HCT116 (cell line): ENCODE measurements around the gene MOV10. TPM values are rescaled to one million over a fixed set of nuclear protein-coding genes. Genes with fewer than 3 reads are reported as not detected.

Source experiments
- ATAC-seq: fragments of 200-7000 bp; cut with Tn5 transposase; 2 replicates; pipeline ENCODE4 v1.9.1; 2020; ENCODE audit warnings: mild to moderate bottlenecking, moderate library complexity
- BruUV-seq: library from RNA; stranded (reverse); fragments of 400-500 nt; replicated peaks from 2 replicates; lab custom pipeline; 2021; lab: Mats Ljungman, UMichigan
- CTCF ChIA-PET: fragments of 300-600 bp; sonication (Branson Sonifier 250); formaldehyde crosslinking; loops from one replicate; lab custom pipeline; 2021; ENCODE audit warnings: antibody characterized with exemption; lab: Charles Lee
- POLR2A ChIA-PET: fragments of 300-600, 350-600 bp; sonication (Branson Sonifier 250); formaldehyde crosslinking; loops from one replicate; lab custom pipeline; 2021; ENCODE audit warnings: antibody characterized with exemption; lab: Charles Lee
- RAD21 ChIA-PET, 2 experiments: fragments of 300-600 bp; sonication (Branson Sonifier 250); formaldehyde crosslinking; loops; one replicate each; lab custom pipeline; 2023; ENCODE audit warnings: low total read pairs in 2 of 2; ENCODE audit not compliant: uncharacterized antibody in 2 of 2, unreplicated experiment in 2 of 2, low non-redundant PET in 1 of 2; lab: Charles Lee
- DNase-seq: peaks from one replicate; pipeline ENCODE4 v3.0.0-alpha.2; 2010; ENCODE audit warnings: low read depth, low spot score
- H2AFZ ChIP-seq: fragments of 200-600 bp; shearing (Covaris generic), sonication (generic); 2 replicates; pipeline ENCODE4 v1.6.1; 2017; ENCODE audit warnings: low read depth, mixed run types, mixed read lengths, antibody characterized with exemption, low read length; ENCODE audit not compliant: poor library complexity, severe bottlenecking
- H3K27ac ChIP-seq: 2 replicates; pipeline ENCODE4 v1.5.1; 2012; ENCODE audit warnings: low read depth, low read length
- H3K27me3 ChIP-seq: fragments of 200-600 bp; sonication (generic); 2 replicates; pipeline ENCODE4 v1.6.1; 2016; ENCODE audit warnings: mixed run types, low read length, mixed read lengths; ENCODE audit not compliant: insufficient read depth
- H3K36me3 ChIP-seq, 2 experiments: fragments of 200-500 bp in 1 of 2; fragments of 200-600 bp in 1 of 2; sonication (Bioruptor generic) in 1 of 2; sonication (generic) in 1 of 2; 2 replicates each; pipeline versions ENCODE4 v1.5.1 to v1.6.1; 2014 to 2016; ENCODE audit warnings: low read length in 2 of 2, inconsistent platforms in 1 of 2, mixed read lengths in 1 of 2, mixed run types in 1 of 2; ENCODE audit not compliant: insufficient read depth in 2 of 2, control insufficient read depth in 1 of 2
- H3K4me1 ChIP-seq, 2 experiments: fragments of 200-600 bp in 1 of 2; sonication (generic) in 1 of 2; 2 replicates each; pipeline versions ENCODE4 v1.5.1 to v1.6.1; 2012 to 2017; ENCODE audit warnings: low read length in 2 of 2, inconsistent platforms in 1 of 2, mild to moderate bottlenecking in 1 of 2, mixed read lengths in 1 of 2, mixed run types in 1 of 2, moderate library complexity in 1 of 2; ENCODE audit not compliant: insufficient read depth in 2 of 2, control insufficient read depth in 1 of 2
- H3K4me2 ChIP-seq: fragments of 200-600 bp; sonication (generic); 2 replicates; pipeline ENCODE4 v1.6.1; 2017; ENCODE audit warnings: mixed run types, low read length, mixed read lengths
- H3K4me3 ChIP-seq, 2 experiments: fragments of 200-600 bp in 1 of 2; sonication (generic) in 1 of 2; replicated peaks in 1 of 2; 2 replicates each; pipeline ENCODE4 v1.5.1; 2011 to 2016; ENCODE audit warnings: low read length in 2 of 2, control low read depth in 1 of 2, low read depth in 1 of 2, mild to moderate bottlenecking in 1 of 2, mixed read lengths in 1 of 2, mixed run types in 1 of 2
- H3K79me2 ChIP-seq: fragments of 200-600 bp; sonication (generic); 2 replicates; pipeline ENCODE4 v1.6.1; 2017; ENCODE audit warnings: mild to moderate bottlenecking, mixed run types, low read length, moderate library complexity, mixed read lengths; ENCODE audit not compliant: insufficient read depth
- H3K9ac ChIP-seq: fragments of 200-600 bp; sonication (generic); 2 replicates; pipeline ENCODE4 v1.6.1; 2016; ENCODE audit warnings: low read length, mixed read lengths
- H3K9me2 ChIP-seq: fragments of 200-600 bp; sonication (generic), shearing (Covaris generic); 2 replicates; pipeline ENCODE4 v1.6.1; 2017; ENCODE audit warnings: mixed run types, mild to moderate bottlenecking, moderate library complexity; ENCODE audit not compliant: insufficient read depth
- H3K9me3 ChIP-seq, 2 experiments: fragments of 200-500 bp in 1 of 2; fragments of 200-600 bp in 1 of 2; sonication (Bioruptor generic) in 1 of 2; sonication (generic) in 1 of 2; 2 replicates each; pipeline ENCODE4 v1.6.1; 2014 to 2017; ENCODE audit warnings: low read length in 2 of 2, mixed read lengths in 2 of 2, inconsistent platforms in 1 of 2, low read depth in 1 of 2, mild to moderate bottlenecking in 1 of 2, mixed run types in 1 of 2, moderate library complexity in 1 of 2; ENCODE audit not compliant: control insufficient read depth in 1 of 2, insufficient read depth in 1 of 2
- H4K20me1 ChIP-seq: fragments of 200-600 bp; sonication (generic), shearing (Covaris generic); 2 replicates; pipeline ENCODE4 v1.6.1; 2017; ENCODE audit warnings: mixed run types, mild to moderate bottlenecking, moderate library complexity; ENCODE audit not compliant: insufficient read depth
- CBX3 ChIP-seq: IDR thresholded peaks from 2 replicates; pipeline ENCODE4 v1.6.1; 2012; ENCODE audit warnings: low read depth
- EZH2 ChIP-seq: fragments of 200-600 bp; sonication (generic); IDR thresholded peaks from 2 replicates; pipeline ENCODE4 v1.6.1; 2017; ENCODE audit warnings: antibody characterized with exemption, mixed run types
- RAD21 ChIP-seq: IDR thresholded peaks from 2 replicates; pipeline ENCODE4 v1.6.1; 2012; ENCODE audit warnings: low read depth, mild to moderate bottlenecking
- SIN3A ChIP-seq: IDR thresholded peaks from 2 replicates; pipeline ENCODE4 v1.6.1; 2012; ENCODE audit warnings: low read depth
- intact Hi-C: fragments of 100-400 bp; cut with micrococcal nuclease; formaldehyde crosslinking; loops from 2 replicates; pipeline ENCODE4 v1.10.0; 2022
- total RNA-seq: library from RNA; stranded (reverse); gene quantifications from one replicate; pipeline ENCODE4 v1.2.1, GENCODE V29; 2021; ENCODE audit not compliant: unreplicated experiment
- TF ChIP-seq, protein P1 (sequence below), 3 experiments: fragments of 200-600 bp in 1 of 3; sonication (generic) in 1 of 3; IDR thresholded peaks in 2 of 3; conservative IDR thresholded peaks in 1 of 3; 2 replicates each; pipeline ENCODE4 v1.5.1; 2012 to 2017; ENCODE audit warnings: low read depth in 2 of 3, low read length in 2 of 3, antibody characterized with exemption in 1 of 3, borderline replicate concordance in 1 of 3, control low read depth in 1 of 3, mild to moderate bottlenecking in 1 of 3, mixed read lengths in 1 of 3, mixed run types in 1 of 3, moderate library complexity in 1 of 3; ENCODE audit not compliant: insufficient read depth in 1 of 3

Gene MOV10
- total RNA-seq, 1 experiment from 2014 or later = 109 TPM

DNA sequence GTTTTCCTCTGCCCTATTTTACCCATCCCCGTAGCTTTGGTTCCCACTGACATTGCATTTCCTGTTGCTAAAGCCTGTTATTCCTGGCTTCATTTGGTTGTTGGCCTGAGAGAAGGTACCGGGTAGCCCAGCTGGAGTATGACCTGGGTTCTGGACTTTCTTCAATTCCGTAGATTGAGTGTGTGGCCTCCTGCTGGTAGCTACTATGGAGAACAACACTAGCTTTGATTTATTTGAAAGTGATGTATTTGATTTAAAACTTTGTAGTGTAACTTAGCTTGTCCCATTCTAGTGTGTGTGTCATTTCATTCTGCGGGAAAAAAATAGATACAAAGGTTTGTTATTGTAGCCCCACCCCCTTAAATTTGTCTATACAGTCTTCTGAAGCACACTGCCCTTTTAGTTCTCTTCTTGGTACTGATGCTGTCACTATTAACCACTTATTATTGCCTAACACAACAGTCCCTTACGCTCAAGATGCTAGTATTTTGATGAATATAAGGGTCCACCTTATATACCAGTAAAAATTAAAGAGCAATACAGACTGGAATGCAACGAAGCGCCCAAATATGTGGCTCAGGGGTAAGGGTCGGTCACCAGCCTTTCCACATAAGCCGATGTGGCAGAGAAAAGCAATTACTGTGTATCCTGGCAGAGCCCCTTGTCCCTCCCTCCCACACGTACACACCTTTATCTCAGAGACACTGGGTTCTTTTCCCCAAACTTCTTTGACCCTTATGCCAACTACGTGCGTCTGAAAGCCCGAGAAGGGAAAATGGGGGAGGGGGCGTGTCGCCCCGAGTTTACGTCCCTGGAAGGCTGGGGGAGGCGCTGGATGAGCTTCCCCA is 643 bp upstream of the MOV10 start:
- ChIA-PET CTCF (interaction anchor here (1.0 to 1.5 kb wide), 5 partner anchors 9 to 282 kb away, joined by 3 to 5 read pairs (median 5); no protein-coding TSS in a partner anchor), POLR2A (interaction anchor here (0.8 to 2.4 kb wide), 6 partner anchors 12 to 282 kb away, joined by 3 to 9 read pairs (median 4); no protein-coding TSS in a partner anchor), RAD21 (interaction anchor here in 1 of 2 experiments (1.2 kb wide), 1 partner anchor 43 kb away, joined by 3 read pairs; no protein-coding TSS in a partner anchor)
- Histone ChIP-seq H2AFZ (no peak overlapping the region), H4K20me1 (no peaks in the 10 kb centered on the region), H3K36me3 (peaks cover 10 to 13% of the 10 kb centered on the region in 2 experiments; a peak in 2 of 4 replicates), H3K27me3 (no peaks in the 10 kb centered on the region), H3K79me2 (peaks cover 23% of the 10 kb centered on the region), H3K9me2 (no peaks in the 10 kb centered on the region), H3K9me3 (no peaks in the 10 kb centered on the region), H3K27ac (peak overlapping the region; percentile 88), H3K4me2 (peak overlapping the region; percentile 88), H3K9ac (peak overlapping the region; percentile 88), H3K4me3 (peak overlapping the region; percentile 71 to 72), H3K4me1 (peaks cover 4 to 29% of the 10 kb centered on the region in 2 experiments; a peak in 3 of 4 replicates)
- TSS peak; percentile 75 for BruUV-seq
- TF ChIP-seq EZH2 (no peak), RAD21 (peak; percentile 42; the same call in 1 of the 2 replicates), SIN3A (peak; percentile 46; the same call in 1 of the 2 replicates), CBX3 (peak; percentile 44; the same call in 1 of the 2 replicates)
- TF ChIP-seq, protein P1, sequence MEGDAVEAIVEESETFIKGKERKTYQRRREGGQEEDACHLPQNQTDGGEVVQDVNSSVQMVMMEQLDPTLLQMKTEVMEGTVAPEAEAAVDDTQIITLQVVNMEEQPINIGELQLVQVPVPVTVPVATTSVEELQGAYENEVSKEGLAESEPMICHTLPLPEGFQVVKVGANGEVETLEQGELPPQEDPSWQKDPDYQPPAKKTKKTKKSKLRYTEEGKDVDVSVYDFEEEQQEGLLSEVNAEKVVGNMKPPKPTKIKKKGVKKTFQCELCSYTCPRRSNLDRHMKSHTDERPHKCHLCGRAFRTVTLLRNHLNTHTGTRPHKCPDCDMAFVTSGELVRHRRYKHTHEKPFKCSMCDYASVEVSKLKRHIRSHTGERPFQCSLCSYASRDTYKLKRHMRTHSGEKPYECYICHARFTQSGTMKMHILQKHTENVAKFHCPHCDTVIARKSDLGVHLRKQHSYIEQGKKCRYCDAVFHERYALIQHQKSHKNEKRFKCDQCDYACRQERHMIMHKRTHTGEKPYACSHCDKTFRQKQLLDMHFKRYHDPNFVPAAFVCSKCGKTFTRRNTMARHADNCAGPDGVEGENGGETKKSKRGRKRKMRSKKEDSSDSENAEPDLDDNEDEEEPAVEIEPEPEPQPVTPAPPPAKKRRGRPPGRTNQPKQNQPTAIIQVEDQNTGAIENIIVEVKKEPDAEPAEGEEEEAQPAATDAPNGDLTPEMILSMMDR (IDR thresholded peaks at IDR 0.05 in 2 of 3, conservative IDR thresholded peaks at IDR 0.05 in 1 of 3; ENCODE audit: borderline replicate concordance in 1 of 3, insufficient read depth in 1 of 3, low read depth in 2 of 3, low read length in 2 of 3) = peak; percentile 36 to 55 (median 47); a peak in 5 of 6 replicates
- intact Hi-C loops = loop anchor here (2.0 kb wide), 1 partner anchor 31 kb away; no protein-coding TSS in a partner anchor
- ATAC-seq (peak; percentile 31), DNase-seq (peak; percentile 24)
